Measurements from ENCODE around the gene MCUR1.
"Not testable (repeated sequence)": the region's sequence is repeated elsewhere in the genome, so short reads cannot be mapped to it uniquely, and the experiment has no call there.

The MCUR1 gene

GRCh38 chr6:13814176-13814937, at the start of gene MCUR1:
Gene MCUR1, minus strand, starts transcription at chr6:13814557. Its CDS starts 128 bp downstream, at chr6:13814429.
- peak; percentile 60 to 68 for DNase-seq (ENCODE audit: low read depth in 1 of 2, low spot score in 1 of 2)

- no peak for DNase-seq (ENCODE audit: low read depth in 1 of 2, low spot score in 1 of 2)
Measured at GRCh38 chr6:13863699-13864155, 49.4 kb upstream of the MCUR1 start.

GRCh38 chr6:13860556-13861185, 46.3 kb upstream of the MCUR1 start:
- not testable (repeated sequence) for DNase-seq (ENCODE audit: low read depth in 1 of 2, low spot score in 1 of 2)

- no peak for DNase-seq (ENCODE audit: low read depth in 1 of 2, low spot score in 1 of 2)
Measured at GRCh38 chr6:13859871-13860555, 45.7 kb upstream of the MCUR1 start.

GRCh38 chr6:13854716-13855250, 40.4 kb upstream of the MCUR1 start:
- DNase-seq (ENCODE audit: low read depth in 1 of 2, low spot score in 1 of 2): no peak

GRCh38 chr6:13853871-13854270, 39.5 kb upstream of the MCUR1 start:
- no peak for DNase-seq (ENCODE audit: low read depth in 1 of 2, low spot score in 1 of 2)

GRCh38 chr6:13851803-13852202, 37.4 kb upstream of the MCUR1 start:
- DNase-seq (ENCODE audit: low read depth in 1 of 2, low spot score in 1 of 2): no peak

GRCh38 chr6:13851330-13851729, 37.0 kb upstream of the MCUR1 start:
- DNase-seq (ENCODE audit: low read depth in 1 of 2, low spot score in 1 of 2): no peak

- DNase-seq (ENCODE audit: low read depth in 1 of 2, low spot score in 1 of 2): not testable (repeated sequence)
Measured at GRCh38 chr6:13850690-13851089, 36.3 kb upstream of the MCUR1 start.

- no peak for DNase-seq (ENCODE audit: low read depth in 1 of 2, low spot score in 1 of 2)
Measured at GRCh38 chr6:13848522-13849150, 34.3 kb upstream of the MCUR1 start.

GRCh38 chr6:13847326-13848050, 33.1 kb upstream of the MCUR1 start:
- no peak for DNase-seq (ENCODE audit: low read depth in 1 of 2, low spot score in 1 of 2)

- no peak for DNase-seq (ENCODE audit: low read depth in 1 of 2, low spot score in 1 of 2)
Measured at GRCh38 chr6:13846841-13847240, 32.5 kb upstream of the MCUR1 start.

GRCh38 chr6:13841936-13842335, 27.6 kb upstream of the MCUR1 start:
- DNase-seq (ENCODE audit: low read depth in 1 of 2, low spot score in 1 of 2): no peak

GRCh38 chr6:13838616-13839015, 24.3 kb upstream of the MCUR1 start:
- no peak for DNase-seq (ENCODE audit: low read depth in 1 of 2, low spot score in 1 of 2)

GRCh38 chr6:13836170-13836569, 21.8 kb upstream of the MCUR1 start:
- no peak for DNase-seq (ENCODE audit: low read depth in 1 of 2, low spot score in 1 of 2)

GRCh38 chr6:13834790-13835189, 20.4 kb upstream of the MCUR1 start:
- DNase-seq (ENCODE audit: low read depth in 1 of 2, low spot score in 1 of 2): no peak

GRCh38 chr6:13834018-13834417, 19.7 kb upstream of the MCUR1 start:
- DNase-seq (ENCODE audit: low read depth in 1 of 2, low spot score in 1 of 2): not testable (repeated sequence)

- no peak for DNase-seq (ENCODE audit: low read depth in 1 of 2, low spot score in 1 of 2)
Measured at GRCh38 chr6:13832778-13833177, 18.4 kb upstream of the MCUR1 start.

- no peak for DNase-seq (ENCODE audit: low read depth in 1 of 2, low spot score in 1 of 2)
Measured at GRCh38 chr6:13831615-13832014, 17.3 kb upstream of the MCUR1 start.

GRCh38 chr6:13830803-13831202, 16.4 kb upstream of the MCUR1 start:
- DNase-seq (ENCODE audit: low read depth in 1 of 2, low spot score in 1 of 2): no peak

GRCh38 chr6:13829419-13829818, 15.1 kb upstream of the MCUR1 start:
- DNase-seq (ENCODE audit: low read depth in 1 of 2, low spot score in 1 of 2): not testable (repeated sequence)

All from stimulated activated CD4-positive, alpha-beta T cell treated with anti-CD3 and anti-CD28 coated beads, Interleukin-15, amount 100 ng/mL, for 1 hour (primary cell).